Esophagus muscularis mucosa (tissue), 4 donors: ENCODE measurements around the gene ASTN2. TPM values are rescaled to one million over a fixed set of nuclear protein-coding genes. Genes with fewer than 3 reads are reported as not detected.

Experiments
- DNase-seq: peaks from one replicate; pipeline ENCODE4 v3.0.0-alpha.2; 2017; ENCODE audit errors: extremely low spot score
- H3K27ac ChIP-seq, 4 donors: fragments of 200-600 bp; sonication (generic); replicated peaks in 1 of 4; 1 replicate in 3 of 4; 2 replicates in 1 of 4; pipeline ENCODE4 v1.5.1; 2016 to 2019; ENCODE audit warnings: mild to moderate bottlenecking in 1 of 4
- H3K27me3 ChIP-seq, 4 donors: fragments of 200-600 bp; sonication (generic); one replicate each; pipeline versions ENCODE4 v1.5.1 to v1.6.0; 2016 to 2019
- H3K36me3 ChIP-seq, 4 donors: fragments of 200-600 bp; sonication (generic); one replicate each; pipeline ENCODE4 v1.5.1; 2016 to 2019
- H3K4me1 ChIP-seq, 4 donors: fragments of 200-600 bp; sonication (generic); one replicate each; pipeline ENCODE4 v1.5.1; 2016 to 2019
- H3K4me3 ChIP-seq, 4 donors: fragments of 200-600 bp; sonication (generic); 1 replicate in 2 of 4; 2 replicates in 2 of 4; pipeline ENCODE4 v1.5.1; 2016 to 2019; ENCODE audit warnings: mild to moderate bottlenecking in 4 of 4, moderate library complexity in 1 of 4
- H3K9me3 ChIP-seq, 4 donors: fragments of 200-600 bp; sonication (generic); 1 replicate in 3 of 4; 2 replicates in 1 of 4; pipeline ENCODE4 v1.5.1; 2016 to 2019
- EP300 ChIP-seq: sonication (generic); formaldehyde crosslinking; IDR thresholded peaks from one replicate; pipeline ENCODE4 v1.6.1; 2017; ENCODE audit warnings: antibody characterized with exemption
- POLR2A ChIP-seq: fragments of 450-650 bp; IDR thresholded peaks from one replicate; pipeline ENCODE4 v1.6.1; 2017; ENCODE audit warnings: antibody characterized with exemption, moderate library complexity, mild to moderate bottlenecking, low read depth
- POLR2AphosphoS5 ChIP-seq, 2 donors: sonication (generic); formaldehyde crosslinking; IDR thresholded peaks; one replicate each; pipeline ENCODE4 v1.6.1; 2017; ENCODE audit warnings: antibody characterized with exemption in 2 of 2
- WGBS: methylation state at CpG from one replicate; pipeline ENCODE4 v1.1.5; 2018; 5-methylcytosine and 5-hydroxymethylcytosine counted together
- intact Hi-C: fragments of 100-400 bp; cut with DNase I; formaldehyde crosslinking; loops from one replicate; pipeline ENCODE4 v1.15.1; 2023
- total RNA-seq, 4 donors: library from RNA; depleted of rRNA; stranded (reverse); fragments of >200 nt; gene quantifications; one replicate each; pipeline versions ENCODE4 v1.1.0 to v1.2.1, GENCODE V29; 2016
- TF ChIP-seq, protein P1 (sequence below), 3 experiments: fragments of 200-600 bp in 2 of 3; fragments of 450-650 bp in 1 of 3; sonication (generic) in 2 of 3; IDR thresholded peaks; one replicate each; pipeline ENCODE4 v1.5.1; 2017 to 2019; ENCODE audit warnings: antibody characterized with exemption in 3 of 3, mild to moderate bottlenecking in 2 of 3, moderate library complexity in 1 of 3

ASTN2 gene
- total RNA-seq, 4 donors from 2014 or later: 4.2 to 6.9 (median 5.5) TPM

DNA sequence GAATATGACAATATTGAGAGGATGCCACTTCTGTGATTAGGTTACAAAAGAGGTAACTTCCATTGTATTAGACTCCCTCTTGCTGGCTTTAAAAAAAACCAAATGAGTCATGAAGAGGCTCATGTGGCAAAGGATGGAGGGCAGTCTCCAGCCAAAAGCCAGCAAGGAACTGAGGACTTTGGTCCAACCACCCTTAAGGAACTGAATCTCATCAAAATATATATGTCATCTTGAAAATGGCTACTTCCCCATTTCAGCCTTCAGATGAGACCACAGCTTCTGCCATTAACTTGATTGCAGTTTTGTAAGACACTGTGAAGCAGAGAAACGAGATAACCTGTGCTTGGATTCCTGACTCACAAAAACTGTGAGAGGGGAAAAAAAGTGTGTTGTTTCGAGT is 743.3 kb downstream of the ASTN2 start:
- no peaks in the 10 kb centered on the region for H3K36me3 ChIP-seq
- intact Hi-C loops: no loop called here
- no peaks in the 10 kb centered on the region for H3K27me3 ChIP-seq
- H3K4me3 ChIP-seq: no peak overlapping the region
- H3K9me3 ChIP-seq: peaks cover 0 to 9% (median 2%) of the 10 kb centered on the region in 4 donors
- no peaks in the 10 kb centered on the region for H3K4me1 ChIP-seq
- WGBS: 90% methylated on average over 2 of the region's 2 CpGs
- no peak for DNase-seq
- TF ChIP-seq POLR2A (no peak), POLR2AphosphoS5 (IDR thresholded peaks at IDR 0.05) (no peak), EP300 (no peak)
- TF ChIP-seq, protein P1, sequence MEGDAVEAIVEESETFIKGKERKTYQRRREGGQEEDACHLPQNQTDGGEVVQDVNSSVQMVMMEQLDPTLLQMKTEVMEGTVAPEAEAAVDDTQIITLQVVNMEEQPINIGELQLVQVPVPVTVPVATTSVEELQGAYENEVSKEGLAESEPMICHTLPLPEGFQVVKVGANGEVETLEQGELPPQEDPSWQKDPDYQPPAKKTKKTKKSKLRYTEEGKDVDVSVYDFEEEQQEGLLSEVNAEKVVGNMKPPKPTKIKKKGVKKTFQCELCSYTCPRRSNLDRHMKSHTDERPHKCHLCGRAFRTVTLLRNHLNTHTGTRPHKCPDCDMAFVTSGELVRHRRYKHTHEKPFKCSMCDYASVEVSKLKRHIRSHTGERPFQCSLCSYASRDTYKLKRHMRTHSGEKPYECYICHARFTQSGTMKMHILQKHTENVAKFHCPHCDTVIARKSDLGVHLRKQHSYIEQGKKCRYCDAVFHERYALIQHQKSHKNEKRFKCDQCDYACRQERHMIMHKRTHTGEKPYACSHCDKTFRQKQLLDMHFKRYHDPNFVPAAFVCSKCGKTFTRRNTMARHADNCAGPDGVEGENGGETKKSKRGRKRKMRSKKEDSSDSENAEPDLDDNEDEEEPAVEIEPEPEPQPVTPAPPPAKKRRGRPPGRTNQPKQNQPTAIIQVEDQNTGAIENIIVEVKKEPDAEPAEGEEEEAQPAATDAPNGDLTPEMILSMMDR (IDR thresholded peaks at IDR 0.05): no peak
- no peak overlapping the region for H3K27ac ChIP-seq

DNA sequence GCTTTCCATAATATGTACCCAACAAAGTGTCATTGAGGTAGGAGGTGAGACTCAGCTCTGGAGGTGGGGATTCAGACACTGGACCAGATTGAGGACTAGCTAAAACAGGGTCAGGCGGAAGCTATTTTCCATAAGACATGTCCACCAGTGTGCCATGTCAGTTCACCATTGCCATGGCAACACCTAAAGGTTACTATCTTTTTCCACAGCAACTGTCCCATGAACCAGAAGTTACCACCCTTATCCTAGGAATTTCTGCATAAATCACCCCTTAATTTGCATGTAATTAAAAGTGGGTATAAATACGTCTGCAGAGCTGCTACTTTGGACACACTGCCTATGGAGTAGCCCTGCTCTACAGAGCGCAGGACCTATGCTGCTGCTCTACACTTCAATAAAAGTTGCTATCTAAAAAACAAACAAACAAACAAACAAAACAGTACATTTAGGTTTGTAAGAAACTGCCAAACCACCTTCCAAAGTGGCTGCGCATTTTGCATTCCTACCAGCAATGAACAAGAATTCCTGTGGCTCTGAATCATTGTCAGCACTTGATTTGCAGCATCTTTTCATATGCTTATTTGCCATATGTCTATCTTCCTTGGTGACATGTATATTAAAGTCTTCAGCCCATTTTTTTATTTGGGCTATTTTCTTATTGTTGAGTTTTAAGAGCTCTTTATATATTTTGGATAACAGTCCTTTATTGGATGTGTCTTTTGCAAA is 745.7 kb downstream of the ASTN2 start:
- H3K27ac ChIP-seq: no peak overlapping the region
- no peak for TF ChIP-seq POLR2AphosphoS5 (IDR thresholded peaks at IDR 0.05)
- no peak for TF ChIP-seq POLR2A
- TF ChIP-seq EP300: no peak
- TF ChIP-seq, protein P1 (IDR thresholded peaks at IDR 0.05): no peak
- no peaks in the 10 kb centered on the region for H3K36me3 ChIP-seq
- intact Hi-C loops: no loop called here
- H3K4me1 ChIP-seq: peaks cover 0 to 3% (median 1%) of the 10 kb centered on the region in 4 donors
- no peak overlapping the region for H3K4me3 ChIP-seq
- no peaks in the 10 kb centered on the region for H3K27me3 ChIP-seq
- WGBS: 99% methylated on average over 4 of the region's 4 CpGs
- no peak for DNase-seq
- H3K9me3 ChIP-seq: peaks cover 0 to 9% (median 2%) of the 10 kb centered on the region in 4 donors

DNA sequence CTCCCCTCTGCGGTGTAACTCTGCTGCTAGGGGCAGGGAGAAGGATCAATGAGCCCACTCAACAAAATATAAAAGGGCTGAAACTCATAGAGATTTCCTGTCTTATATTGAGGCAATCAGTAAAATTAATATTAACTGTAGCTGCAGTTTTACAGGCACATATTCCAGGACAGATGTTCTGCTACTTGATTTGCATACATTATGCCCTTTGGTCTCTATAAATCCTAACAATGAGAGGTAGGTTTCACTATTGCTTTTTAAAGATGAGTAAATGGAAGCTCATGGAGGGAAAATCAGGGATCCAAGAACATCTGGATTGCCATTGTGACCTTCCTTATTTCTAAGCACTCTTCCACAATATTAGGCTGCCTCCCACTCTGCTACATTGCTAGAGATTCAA is 751.3 kb downstream of the ASTN2 start:
- Histone ChIP-seq H3K27me3 (no peaks in the 10 kb centered on the region), H3K9me3 (no peaks in the 10 kb centered on the region), H3K4me3 (no peak overlapping the region), H3K36me3 (no peaks in the 10 kb centered on the region), H3K4me1 (peaks cover 0 to 8% (median 3%) of the 10 kb centered on the region in 4 donors), H3K27ac (peak overlapping the region in 1 of 4 donors; percentile 74)
- 97% methylated on average over 1 of the region's 1 CpG for whole genome bisulfite sequencing
- intact Hi-C loops: loop anchor here (5.0 kb wide), 2 partner anchors 511 to 1071 kb away; partner anchors contain the start of gene PAPPA
- TF ChIP-seq, protein P1 (IDR thresholded peaks at IDR 0.05): no peak
- TF ChIP-seq POLR2A (no peak), EP300 (no peak), POLR2AphosphoS5 (IDR thresholded peaks at IDR 0.05) (no peak)
- DNase-seq: no peak

DNA sequence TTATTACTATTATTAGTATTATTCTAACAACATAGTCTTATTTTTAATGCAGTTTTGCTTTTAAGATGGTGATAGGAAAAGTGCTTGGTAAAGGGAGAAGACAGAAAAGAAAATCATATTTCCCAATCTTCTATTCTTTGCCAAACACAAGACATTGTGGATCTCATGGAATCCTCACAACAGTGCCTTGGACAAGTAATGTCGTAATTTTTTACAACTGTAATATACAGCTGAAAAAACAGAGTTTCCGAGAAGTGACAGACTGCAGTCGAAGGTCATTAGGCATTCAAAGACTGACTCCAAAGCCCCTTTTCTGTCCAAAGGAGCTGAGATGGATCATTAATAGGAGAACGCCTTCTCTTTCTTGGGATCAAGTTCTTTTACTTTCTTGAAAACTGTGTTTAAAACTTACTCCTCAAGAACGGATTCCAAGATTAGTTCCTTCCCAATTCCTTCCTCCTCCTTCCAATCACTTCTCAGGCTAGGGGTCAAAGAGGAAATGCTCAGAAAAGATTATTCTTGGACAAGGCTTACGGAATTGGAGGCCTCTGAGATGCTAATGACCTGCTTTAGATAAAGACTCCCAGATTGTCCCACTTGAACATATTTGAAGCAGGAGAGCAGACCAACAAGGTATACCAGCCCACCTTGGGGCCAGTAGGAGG is 752.1 kb downstream of the ASTN2 start:
- no peak for DNase-seq
- no peaks in the 10 kb centered on the region for H3K9me3 ChIP-seq
- H3K36me3 ChIP-seq: no peaks in the 10 kb centered on the region
- no peak overlapping the region for H3K4me3 ChIP-seq
- intact Hi-C loops: loop anchor here (5.0 kb wide), 2 partner anchors 510 to 1070 kb away; partner anchors contain the start of gene PAPPA
- H3K27ac ChIP-seq: peak overlapping the region; percentile 17 to 74 (median 22)
- 81% methylated on average over 6 of the region's 6 CpGs for WGBS
- H3K27me3 ChIP-seq: no peaks in the 10 kb centered on the region
- TF ChIP-seq POLR2A (no peak), POLR2AphosphoS5 (IDR thresholded peaks at IDR 0.05) (no peak), EP300 (no peak)
- H3K4me1 ChIP-seq: peaks cover 0 to 8% (median 3%) of the 10 kb centered on the region in 4 donors
